ENCODE data around the gene TMEM163.

Gene TMEM163

GRCh38 chr2:134461511-134461910, 257.3 kb downstream of the TMEM163 start:
- no peak for DNase-seq (ENCODE audit: low read depth in 2 of 2, low spot score in 1 of 2)

- no peak for DNase-seq (ENCODE audit: low read depth in 2 of 2, low spot score in 1 of 2)
Measured at GRCh38 chr2:134460583-134460998, 258.2 kb downstream of the TMEM163 start.

GRCh38 chr2:134459706-134460406, 258.9 kb downstream of the TMEM163 start:
- DNase-seq (ENCODE audit: low read depth in 2 of 2, low spot score in 1 of 2) = no peak

DNA sequence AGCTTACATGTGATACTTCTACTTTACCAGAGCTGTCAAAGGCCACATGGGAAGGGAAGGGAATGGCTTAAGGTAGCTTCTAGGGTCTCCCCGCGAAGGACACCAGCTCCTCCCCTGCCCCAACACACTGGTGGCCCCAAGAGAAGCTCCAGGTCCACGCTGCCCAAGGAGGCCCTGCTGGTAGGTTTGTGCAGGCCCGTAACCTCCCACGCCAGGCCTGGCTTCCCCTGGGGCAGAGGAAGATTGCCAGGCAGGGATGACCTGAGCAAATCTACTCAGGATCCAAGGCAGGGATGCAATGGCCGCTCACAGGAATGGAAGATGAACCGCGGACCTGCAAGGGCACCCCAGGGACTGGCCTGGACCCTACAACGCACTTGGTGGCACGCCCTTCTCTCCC, 259.9 kb downstream of the TMEM163 start:
- DNase-seq (ENCODE audit: low read depth in 2 of 2, low spot score in 1 of 2) = no peak

GRCh38 chr2:134458473-134458853, 260.3 kb downstream of the TMEM163 start:
- DNase-seq (ENCODE audit: low read depth in 2 of 2, low spot score in 1 of 2) = no peak

- DNase-seq (ENCODE audit: low read depth in 2 of 2, low spot score in 1 of 2) = no peak
Measured at GRCh38 chr2:134457765-134458472, 260.9 kb downstream of the TMEM163 start.

- no peak for DNase-seq (ENCODE audit: low read depth in 2 of 2, low spot score in 1 of 2)
Measured at GRCh38 chr2:134457353-134457752, 261.4 kb downstream of the TMEM163 start.

GRCh38 chr2:134455426-134455825, 263.4 kb downstream of the TMEM163 start:
- DNase-seq (ENCODE audit: low read depth in 2 of 2, low spot score in 1 of 2) = no peak

- no peak for DNase-seq (ENCODE audit: low read depth in 2 of 2, low spot score in 1 of 2)
Measured at GRCh38 chr2:134454931-134455330, 263.9 kb downstream of the TMEM163 start.

GRCh38 chr2:134454426-134454825, 264.4 kb downstream of the TMEM163 start:
- DNase-seq (ENCODE audit: low read depth in 2 of 2, low spot score in 1 of 2) = no peak

DNA sequence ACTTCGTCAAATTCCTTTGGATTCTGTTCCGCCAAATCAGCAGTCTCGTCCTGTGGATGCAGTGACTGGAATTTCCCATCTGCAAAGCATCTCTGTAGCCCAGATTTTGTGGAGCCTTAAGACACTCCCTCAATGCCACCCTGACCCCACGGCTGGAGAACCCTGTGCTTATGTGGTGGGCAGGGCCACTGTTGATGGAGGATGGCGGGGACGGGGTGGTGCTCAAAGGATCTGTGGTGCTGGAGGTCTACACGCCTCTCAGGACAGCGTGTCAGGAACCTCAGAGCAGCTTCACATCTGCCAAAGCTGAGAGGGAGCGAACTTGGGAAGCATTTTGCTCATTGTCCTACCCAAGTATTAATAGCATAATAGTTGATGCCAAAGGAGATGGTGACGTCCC, 264.8 kb downstream of the TMEM163 start:
- no peak for DNase-seq (ENCODE audit: low read depth in 2 of 2, low spot score in 1 of 2)

GRCh38 chr2:134453476-134453875, 265.3 kb downstream of the TMEM163 start:
- DNase-seq (ENCODE audit: low read depth in 2 of 2, low spot score in 1 of 2) = no peak

DNA sequence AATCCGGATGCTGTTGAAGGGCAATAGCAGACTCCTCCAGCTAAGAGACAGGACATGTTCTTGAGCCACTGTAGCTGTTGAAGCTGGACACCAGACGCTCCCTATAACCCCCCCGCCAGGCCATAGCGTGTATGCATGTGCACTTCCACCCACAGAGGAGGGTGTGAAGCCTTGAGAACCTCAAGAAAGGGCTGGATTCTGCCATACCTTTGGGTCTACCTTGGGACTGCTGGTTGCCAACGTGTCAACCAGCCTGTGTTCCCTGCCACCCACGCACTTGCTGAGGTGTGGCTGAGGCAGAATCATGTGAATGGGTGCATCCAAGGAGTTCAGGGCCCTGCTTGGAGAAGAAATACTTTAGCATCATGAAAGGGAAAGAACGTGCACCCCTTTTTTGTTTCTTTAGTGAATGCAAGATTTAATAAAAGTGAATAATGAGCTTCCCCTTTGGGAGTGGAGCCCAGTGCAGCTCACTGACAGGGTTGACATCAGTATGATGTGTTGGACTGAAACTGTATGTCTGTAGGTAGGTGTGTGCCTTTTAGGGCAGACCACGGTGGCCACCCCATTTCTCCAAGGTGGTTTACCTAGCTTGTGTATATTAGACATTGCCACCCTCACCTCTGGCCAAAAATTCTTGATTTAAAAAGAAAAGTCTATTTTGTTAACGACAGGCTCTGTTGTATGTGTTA, 266.6 kb downstream of the TMEM163 start:
- DNase-seq (ENCODE audit: low read depth in 2 of 2, low spot score in 1 of 2) = no peak

DNA sequence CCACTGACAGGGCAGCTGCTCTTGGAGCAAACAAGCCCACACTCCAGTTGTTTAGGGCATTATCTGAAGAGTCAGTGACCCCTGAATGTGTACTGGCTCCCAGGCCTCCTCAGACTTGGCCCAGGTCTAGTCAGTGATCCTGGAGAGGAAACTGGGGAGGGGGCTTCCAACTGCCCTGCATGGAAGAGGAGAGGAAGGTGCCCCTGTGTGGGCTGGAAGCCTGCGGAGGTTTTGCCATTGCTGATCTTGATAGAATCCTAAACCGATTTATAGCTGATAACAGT, 267.5 kb downstream of the TMEM163 start:
- no peak for DNase-seq (ENCODE audit: low read depth in 2 of 2, low spot score in 1 of 2)

- no peak for DNase-seq (ENCODE audit: low read depth in 2 of 2, low spot score in 1 of 2)
Measured at GRCh38 chr2:134449751-134450513, 268.9 kb downstream of the TMEM163 start.

GRCh38 chr2:134449157-134449556, 269.6 kb downstream of the TMEM163 start:
- no peak for DNase-seq (ENCODE audit: low read depth in 2 of 2, low spot score in 1 of 2)

- no peak for DNase-seq (ENCODE audit: low read depth in 2 of 2, low spot score in 1 of 2)
Measured at GRCh38 chr2:134448650-134449049, 270.1 kb downstream of the TMEM163 start.

DNA sequence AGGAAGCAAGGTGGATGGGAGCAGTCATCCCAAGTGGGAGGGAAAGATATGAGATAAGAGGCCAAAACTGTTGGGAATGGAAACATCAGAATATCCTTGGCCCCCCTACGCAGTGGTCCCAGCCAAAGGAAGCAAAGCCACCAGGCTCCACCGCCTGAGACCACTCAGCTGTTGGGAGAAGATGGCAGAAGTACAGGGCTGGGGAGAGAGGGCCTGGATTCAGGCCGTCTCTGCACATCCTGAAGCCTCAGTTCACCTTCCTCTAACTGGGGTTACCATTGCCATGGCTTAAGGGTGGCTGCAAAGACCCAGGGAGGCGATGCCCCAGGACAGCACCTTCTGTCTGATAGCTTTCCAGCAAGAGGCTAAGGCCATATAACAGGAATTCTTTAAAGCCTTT, 271.1 kb downstream of the TMEM163 start:
- DNase-seq (ENCODE audit: low read depth in 2 of 2, low spot score in 1 of 2) = no peak

DNA sequence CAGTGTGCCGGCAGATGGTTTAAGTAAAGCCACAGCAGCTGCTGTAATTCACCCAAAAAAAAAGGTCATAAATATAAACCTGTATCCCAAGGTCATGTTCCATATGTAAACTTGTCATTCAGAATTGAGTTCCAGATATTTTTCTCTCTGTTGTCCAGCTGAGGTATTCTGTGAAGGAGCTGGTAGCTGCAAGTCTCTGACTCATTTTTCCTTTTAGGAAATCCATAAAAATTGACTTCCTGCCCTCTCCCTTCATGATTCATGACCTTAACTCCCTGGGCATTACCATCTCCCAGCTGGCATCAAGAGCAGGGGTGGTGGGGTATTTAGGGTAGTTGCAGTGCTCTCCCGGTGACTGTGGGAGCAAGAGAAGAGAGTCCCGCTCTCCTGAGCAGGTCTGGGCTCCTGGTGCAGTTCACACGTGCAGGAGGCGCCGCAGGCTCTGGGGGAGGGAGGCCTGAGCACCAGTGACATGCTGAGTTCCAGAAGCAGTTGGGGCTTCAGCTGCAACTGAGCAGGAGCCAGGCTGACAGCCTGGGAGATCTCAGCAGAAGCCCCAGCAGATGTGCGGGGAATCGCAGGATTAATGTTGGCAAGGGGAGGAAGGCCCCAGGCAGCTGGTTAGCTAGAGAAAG, 272.3 kb downstream of the TMEM163 start:
- no peak for DNase-seq (ENCODE audit: low read depth in 2 of 2, low spot score in 1 of 2)

DNA sequence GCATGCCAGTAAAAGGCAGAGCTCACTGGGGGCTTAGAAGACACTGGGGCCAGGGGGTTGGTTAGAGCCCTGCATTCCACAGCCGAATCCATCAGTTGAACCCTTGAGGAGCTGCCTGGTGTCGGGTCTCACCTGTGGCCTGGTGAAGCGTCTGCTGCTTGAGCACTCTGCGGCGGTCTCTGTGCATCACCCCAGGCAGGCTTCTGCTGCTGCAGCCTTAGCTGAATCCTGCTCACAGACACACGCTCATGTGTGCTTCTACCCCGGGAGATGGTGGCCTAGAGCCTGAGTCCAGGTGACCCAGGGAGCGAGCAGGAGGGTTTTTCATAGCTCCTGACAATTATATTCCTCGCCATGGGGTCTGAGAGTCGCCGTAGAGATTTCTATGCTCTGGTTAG, 272.8 kb downstream of the TMEM163 start:
- DNase-seq (ENCODE audit: low read depth in 2 of 2, low spot score in 1 of 2) = no peak

DNA sequence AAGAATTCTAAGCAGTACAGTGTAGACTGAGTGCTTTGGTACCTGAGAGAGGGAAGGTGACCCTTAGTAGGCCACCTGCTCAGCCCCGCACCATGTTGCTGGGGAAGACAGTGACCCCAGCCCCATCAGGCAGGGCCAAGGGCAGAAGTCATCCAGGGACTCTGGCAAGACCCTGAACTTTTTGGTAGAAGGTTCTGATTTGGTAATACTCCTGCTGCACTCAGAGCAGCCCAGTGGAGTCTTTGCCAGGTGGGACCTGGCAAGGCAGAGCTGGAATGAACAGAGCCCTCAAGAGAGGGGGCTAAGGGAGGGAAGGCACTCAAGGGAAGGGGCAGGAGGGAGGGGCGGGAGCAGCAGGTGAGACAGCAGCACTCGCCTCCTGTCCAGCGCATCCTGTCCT, 273.7 kb downstream of the TMEM163 start:
- no peak for DNase-seq (ENCODE audit: low read depth in 2 of 2, low spot score in 1 of 2)

Data from stimulated activated CD8-positive, alpha-beta memory T cell treated with anti-CD3 and anti-CD28 coated beads, Interleukin-4, amount 100 ng/mL, for 4 hours (primary cell).